Measurements from ENCODE around the gene VSIR. TPM values are rescaled to one million over a fixed set of nuclear protein-coding genes. Genes with fewer than 3 reads are reported as not detected.

The VSIR gene
- polyA plus RNA-seq, 1 of the 3 experiments (the other 2 are of a cell fraction): 11.3 TPM

DNA sequence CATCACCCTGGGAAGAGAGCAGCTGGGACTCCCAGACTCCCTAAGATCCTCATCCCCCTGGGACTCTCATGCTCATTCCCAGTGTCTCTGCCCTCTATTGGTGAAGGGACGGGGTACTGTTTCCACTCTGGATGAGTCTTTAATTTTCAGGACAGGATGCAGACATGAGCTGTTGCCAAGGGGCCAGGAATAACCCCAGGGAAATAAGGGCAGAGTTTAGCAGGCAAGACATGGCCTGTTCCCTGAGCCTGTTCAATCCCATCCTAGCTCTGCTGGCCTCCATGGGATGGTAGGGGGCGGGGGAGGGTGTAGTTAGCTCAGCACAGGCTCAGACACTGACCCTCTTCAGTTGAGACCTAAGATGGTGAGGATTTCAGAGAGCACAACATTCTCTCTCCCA, 67.7 kb downstream of the VSIR start:
- H3F3A ChIP-seq (replicated peaks; ENCODE audit: insufficient read depth): no peaks in the 10 kb centered on the region
- ChIA-PET POLR2A (interaction anchor here (0.7 kb wide), 1 partner anchor 295 kb away, joined by 3 read pairs; no protein-coding TSS in a partner anchor), CTCF (interaction anchor here (0.6 to 14.1 kb wide), 16 partner anchors 7 to 392 kb away, joined by 3 to 195 read pairs (median 6); partner anchors contain the start of gene CDH23)
- H3K4me2 ChIP-seq: no peak overlapping the region
- H3K36me3 ChIP-seq (replicated peaks in 1 of 2; ENCODE audit: control insufficient read depth in 1 of 2, insufficient read depth in 2 of 2, low read length in 1 of 2): no peaks in the 10 kb centered on the region
- no peak overlapping the region for H3K4me3 ChIP-seq (ENCODE audit: low read depth in 2 of 2, low read length in 1 of 2)
- no peak overlapping the region for H3K27ac ChIP-seq (ENCODE audit: low read depth in 2 of 2, low read length in 1 of 2)
- no peaks in the 10 kb centered on the region for H3K9me2 ChIP-seq
- H2AFZ ChIP-seq (ENCODE audit: low read depth): no peak overlapping the region
- 26% methylated on average over 2 of the region's 2 CpGs for WGBS (ENCODE audit: low lambda C conversion rate)
- no peaks in the 10 kb centered on the region for H4K20me1 ChIP-seq (ENCODE audit: insufficient read depth)
- no peaks in the 10 kb centered on the region for H3K9me3 ChIP-seq
- peaks cover 0 to 12% of the 10 kb centered on the region in 2 experiments; a peak in 1 of 4 replicates for H3K4me1 ChIP-seq (ENCODE audit: control insufficient read depth in 1 of 2, insufficient read depth in 2 of 2, low read depth in 1 of 2, low read length in 1 of 2)
- no peak for DNase-seq
- peaks cover 29% of the 10 kb centered on the region for H3K27me3 ChIP-seq (ENCODE audit: insufficient read depth)
- TF ChIP-seq RXRA (IDR thresholded peaks at IDR 0.05; ENCODE audit: borderline replicate concordance, low read depth) (no peak), SMC3 (IDR thresholded peaks at IDR 0.05; ENCODE audit: low read depth, low read length) (no peak), POLR2AphosphoS5 (IDR thresholded peaks at IDR 0.05; ENCODE audit: low read depth, low read length) (no peak), USF2 (IDR thresholded peaks at IDR 0.05; ENCODE audit: borderline replicate concordance, low read depth, low read length) (no peak), FOSL2 (IDR thresholded peaks at IDR 0.05; ENCODE audit: borderline replicate concordance, low read depth) (no peak), CTCF (IDR thresholded peaks at IDR 0.05) (no peak), FOXM1 (IDR thresholded peaks at IDR 0.05; ENCODE audit: low read depth) (no peak), JUND (IDR thresholded peaks at IDR 0.05) (no peak), TAF1 (IDR thresholded peaks at IDR 0.05; ENCODE audit: borderline replicate concordance, low read depth, low read length) (no peak)
- TF ChIP-seq, protein P1, sequence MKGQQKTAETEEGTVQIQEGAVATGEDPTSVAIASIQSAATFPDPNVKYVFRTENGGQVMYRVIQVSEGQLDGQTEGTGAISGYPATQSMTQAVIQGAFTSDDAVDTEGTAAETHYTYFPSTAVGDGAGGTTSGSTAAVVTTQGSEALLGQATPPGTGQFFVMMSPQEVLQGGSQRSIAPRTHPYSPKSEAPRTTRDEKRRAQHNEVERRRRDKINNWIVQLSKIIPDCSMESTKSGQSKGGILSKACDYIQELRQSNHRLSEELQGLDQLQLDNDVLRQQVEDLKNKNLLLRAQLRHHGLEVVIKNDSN (IDR thresholded peaks at IDR 0.05; ENCODE audit: borderline replicate concordance, low read depth): no peak
- TF ChIP-seq, protein P2, sequence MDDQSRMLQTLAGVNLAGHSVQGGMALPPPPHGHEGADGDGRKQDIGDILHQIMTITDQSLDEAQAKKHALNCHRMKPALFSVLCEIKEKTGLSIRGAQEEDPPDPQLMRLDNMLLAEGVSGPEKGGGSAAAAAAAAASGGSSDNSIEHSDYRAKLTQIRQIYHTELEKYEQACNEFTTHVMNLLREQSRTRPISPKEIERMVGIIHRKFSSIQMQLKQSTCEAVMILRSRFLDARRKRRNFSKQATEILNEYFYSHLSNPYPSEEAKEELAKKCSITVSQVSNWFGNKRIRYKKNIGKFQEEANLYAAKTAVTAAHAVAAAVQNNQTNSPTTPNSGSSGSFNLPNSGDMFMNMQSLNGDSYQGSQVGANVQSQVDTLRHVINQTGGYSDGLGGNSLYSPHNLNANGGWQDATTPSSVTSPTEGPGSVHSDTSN (IDR thresholded peaks at IDR 0.05): no peak
- no peaks in the 10 kb centered on the region for H3K79me2 ChIP-seq (ENCODE audit: insufficient read depth)
- H3K9ac ChIP-seq: no peak overlapping the region

- no peaks in the 10 kb centered on the region for H3K9me3 ChIP-seq
- no peaks in the 10 kb centered on the region for H3K36me3 ChIP-seq (replicated peaks in 1 of 2; ENCODE audit: control insufficient read depth in 1 of 2, insufficient read depth in 2 of 2, low read length in 1 of 2)
- WGBS (ENCODE audit: low lambda C conversion rate): 90% methylated on average over 4 of the region's 18 CpGs
- H3F3A ChIP-seq (replicated peaks; ENCODE audit: insufficient read depth): no peaks in the 10 kb centered on the region
- POLR2A ChIA-PET: interaction anchor here (0.7 kb wide), 1 partner anchor 296 kb away, joined by 3 read pairs; no protein-coding TSS in a partner anchor
- H4K20me1 ChIP-seq (ENCODE audit: insufficient read depth): no peaks in the 10 kb centered on the region
- no peak overlapping the region for H3K9ac ChIP-seq
- no peaks in the 10 kb centered on the region for H3K9me2 ChIP-seq
- H3K27me3 ChIP-seq (ENCODE audit: insufficient read depth): peaks cover 37% of the 10 kb centered on the region
- H2AFZ ChIP-seq (ENCODE audit: low read depth): no peak overlapping the region
- no peak overlapping the region for H3K4me3 ChIP-seq (ENCODE audit: low read depth in 2 of 2, low read length in 1 of 2)
- no peak overlapping the region for H3K27ac ChIP-seq (ENCODE audit: low read depth in 2 of 2, low read length in 1 of 2)
- H3K79me2 ChIP-seq (ENCODE audit: insufficient read depth): no peaks in the 10 kb centered on the region
- DNase-seq: no peak
- H3K4me2 ChIP-seq: no peak overlapping the region
- CTCF ChIA-PET: interaction anchor here (0.9 to 14.1 kb wide), 9 partner anchors 7 to 328 kb away, joined by 3 to 195 read pairs (median 11); partner anchors contain the start of gene CDH23
- peaks cover 0 to 14% of the 10 kb centered on the region in 2 experiments; a peak in 1 of 4 replicates for H3K4me1 ChIP-seq (ENCODE audit: control insufficient read depth in 1 of 2, insufficient read depth in 2 of 2, low read depth in 1 of 2, low read length in 1 of 2)
- TF ChIP-seq JUND (IDR thresholded peaks at IDR 0.05) (no peak), POLR2AphosphoS5 (IDR thresholded peaks at IDR 0.05; ENCODE audit: low read depth, low read length) (no peak), TCF12 (IDR thresholded peaks at IDR 0.05) (no peak), TEAD4 (IDR thresholded peaks at IDR 0.05; ENCODE audit: borderline replicate concordance, insufficient read depth) (no peak), MAX (IDR thresholded peaks at IDR 0.05; ENCODE audit: low read depth) (no peak), ELF1 (IDR thresholded peaks at IDR 0.05) (no peak), FOXJ3 (CRISPR knock-in tag; IDR thresholded peaks at IDR 0.05) (no peak)
- TF ChIP-seq, protein P3, sequence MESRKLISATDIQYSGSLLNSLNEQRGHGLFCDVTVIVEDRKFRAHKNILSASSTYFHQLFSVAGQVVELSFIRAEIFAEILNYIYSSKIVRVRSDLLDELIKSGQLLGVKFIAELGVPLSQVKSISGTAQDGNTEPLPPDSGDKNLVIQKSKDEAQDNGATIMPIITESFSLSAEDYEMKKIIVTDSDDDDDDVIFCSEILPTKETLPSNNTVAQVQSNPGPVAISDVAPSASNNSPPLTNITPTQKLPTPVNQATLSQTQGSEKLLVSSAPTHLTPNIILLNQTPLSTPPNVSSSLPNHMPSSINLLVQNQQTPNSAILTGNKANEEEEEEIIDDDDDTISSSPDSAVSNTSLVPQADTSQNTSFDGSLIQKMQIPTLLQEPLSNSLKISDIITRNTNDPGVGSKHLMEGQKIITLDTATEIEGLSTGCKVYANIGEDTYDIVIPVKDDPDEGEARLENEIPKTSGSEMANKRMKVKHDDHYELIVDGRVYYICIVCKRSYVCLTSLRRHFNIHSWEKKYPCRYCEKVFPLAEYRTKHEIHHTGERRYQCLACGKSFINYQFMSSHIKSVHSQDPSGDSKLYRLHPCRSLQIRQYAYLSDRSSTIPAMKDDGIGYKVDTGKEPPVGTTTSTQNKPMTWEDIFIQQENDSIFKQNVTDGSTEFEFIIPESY (IDR thresholded peaks at IDR 0.05; ENCODE audit: borderline replicate concordance, low read depth): no peak
- TF ChIP-seq, protein P1 (IDR thresholded peaks at IDR 0.05; ENCODE audit: borderline replicate concordance, low read depth): no peak
- TF ChIP-seq, protein P4, sequence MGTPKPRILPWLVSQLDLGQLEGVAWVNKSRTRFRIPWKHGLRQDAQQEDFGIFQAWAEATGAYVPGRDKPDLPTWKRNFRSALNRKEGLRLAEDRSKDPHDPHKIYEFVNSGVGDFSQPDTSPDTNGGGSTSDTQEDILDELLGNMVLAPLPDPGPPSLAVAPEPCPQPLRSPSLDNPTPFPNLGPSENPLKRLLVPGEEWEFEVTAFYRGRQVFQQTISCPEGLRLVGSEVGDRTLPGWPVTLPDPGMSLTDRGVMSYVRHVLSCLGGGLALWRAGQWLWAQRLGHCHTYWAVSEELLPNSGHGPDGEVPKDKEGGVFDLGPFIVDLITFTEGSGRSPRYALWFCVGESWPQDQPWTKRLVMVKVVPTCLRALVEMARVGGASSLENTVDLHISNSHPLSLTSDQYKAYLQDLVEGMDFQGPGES (IDR thresholded peaks at IDR 0.05; ENCODE audit: low read depth, low read length): no peak
Measured at GRCh38 chr10:71704816-71705215, 68.5 kb downstream of the VSIR start.
